ENCODE results near the gene PPP1R18. TPM values are rescaled to one million over a fixed set of nuclear protein-coding genes. Genes with fewer than 3 reads are reported as not detected.

Gene PPP1R18
- total RNA-seq, 4 donors from 2014 or later: 15.4 to 114 (median 18.2) TPM

DNA sequence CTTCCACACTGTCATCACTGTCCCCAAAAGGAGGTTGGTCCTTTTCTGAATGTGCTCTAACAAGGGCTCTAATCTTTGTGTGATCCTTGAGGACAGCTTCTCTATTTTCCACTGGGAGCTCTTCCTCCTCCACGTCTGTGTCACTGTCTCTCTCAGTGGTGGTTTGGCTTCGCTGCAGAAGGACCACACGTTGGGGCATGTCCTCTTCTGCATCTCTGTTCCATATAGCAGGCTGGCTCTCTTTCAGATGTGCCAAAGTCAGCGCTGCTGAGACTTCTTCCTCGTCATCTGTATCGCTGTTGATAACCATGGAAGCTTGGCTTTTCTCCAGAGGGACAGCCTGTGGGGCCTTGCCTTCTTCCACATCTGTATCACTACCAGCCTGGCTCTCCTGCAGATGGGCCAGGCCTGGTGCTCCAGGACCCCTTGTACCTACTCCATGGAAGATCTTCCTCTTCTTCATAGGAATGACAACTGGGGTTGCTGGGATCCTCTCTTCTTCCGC lies 26.0 kb upstream of the PPP1R18 start:
- TF ChIP-seq, protein P1, sequence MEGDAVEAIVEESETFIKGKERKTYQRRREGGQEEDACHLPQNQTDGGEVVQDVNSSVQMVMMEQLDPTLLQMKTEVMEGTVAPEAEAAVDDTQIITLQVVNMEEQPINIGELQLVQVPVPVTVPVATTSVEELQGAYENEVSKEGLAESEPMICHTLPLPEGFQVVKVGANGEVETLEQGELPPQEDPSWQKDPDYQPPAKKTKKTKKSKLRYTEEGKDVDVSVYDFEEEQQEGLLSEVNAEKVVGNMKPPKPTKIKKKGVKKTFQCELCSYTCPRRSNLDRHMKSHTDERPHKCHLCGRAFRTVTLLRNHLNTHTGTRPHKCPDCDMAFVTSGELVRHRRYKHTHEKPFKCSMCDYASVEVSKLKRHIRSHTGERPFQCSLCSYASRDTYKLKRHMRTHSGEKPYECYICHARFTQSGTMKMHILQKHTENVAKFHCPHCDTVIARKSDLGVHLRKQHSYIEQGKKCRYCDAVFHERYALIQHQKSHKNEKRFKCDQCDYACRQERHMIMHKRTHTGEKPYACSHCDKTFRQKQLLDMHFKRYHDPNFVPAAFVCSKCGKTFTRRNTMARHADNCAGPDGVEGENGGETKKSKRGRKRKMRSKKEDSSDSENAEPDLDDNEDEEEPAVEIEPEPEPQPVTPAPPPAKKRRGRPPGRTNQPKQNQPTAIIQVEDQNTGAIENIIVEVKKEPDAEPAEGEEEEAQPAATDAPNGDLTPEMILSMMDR (IDR thresholded peaks at IDR 0.05): no peak
- TF ChIP-seq POLR2A (IDR thresholded peaks at IDR 0.05): no peak

GRCh38 chr6:30711758-30712380 lies 25.4 kb upstream of the PPP1R18 start:
- Histone ChIP-seq H3K4me3 (no peak overlapping the region), H3K4me1 (no peaks in the 10 kb centered on the region), H3K27ac (no peak overlapping the region), H3K9me3 (no peaks in the 10 kb centered on the region), H3K36me3 (no peaks in the 10 kb centered on the region), H3K27me3 (no peaks in the 10 kb centered on the region)
- intact Hi-C loops (cut with DNase I; ENCODE audit: low total_unique reads): no loop called here
- DNase-seq: no peak
- TF ChIP-seq, protein P1 (IDR thresholded peaks at IDR 0.05): no peak
- TF ChIP-seq POLR2A (IDR thresholded peaks at IDR 0.05): no peak

More for the DNA sequence above, 26.0 kb upstream of the PPP1R18 start:
- intact Hi-C loops (cut with DNase I; ENCODE audit: low total_unique reads): no loop called here
- Histone ChIP-seq H3K9me3 (no peaks in the 10 kb centered on the region), H3K27ac (no peak overlapping the region), H3K27me3 (no peaks in the 10 kb centered on the region), H3K4me1 (no peaks in the 10 kb centered on the region), H3K4me3 (no peak overlapping the region), H3K36me3 (no peaks in the 10 kb centered on the region)
- no peak for DNase-seq

DNA sequence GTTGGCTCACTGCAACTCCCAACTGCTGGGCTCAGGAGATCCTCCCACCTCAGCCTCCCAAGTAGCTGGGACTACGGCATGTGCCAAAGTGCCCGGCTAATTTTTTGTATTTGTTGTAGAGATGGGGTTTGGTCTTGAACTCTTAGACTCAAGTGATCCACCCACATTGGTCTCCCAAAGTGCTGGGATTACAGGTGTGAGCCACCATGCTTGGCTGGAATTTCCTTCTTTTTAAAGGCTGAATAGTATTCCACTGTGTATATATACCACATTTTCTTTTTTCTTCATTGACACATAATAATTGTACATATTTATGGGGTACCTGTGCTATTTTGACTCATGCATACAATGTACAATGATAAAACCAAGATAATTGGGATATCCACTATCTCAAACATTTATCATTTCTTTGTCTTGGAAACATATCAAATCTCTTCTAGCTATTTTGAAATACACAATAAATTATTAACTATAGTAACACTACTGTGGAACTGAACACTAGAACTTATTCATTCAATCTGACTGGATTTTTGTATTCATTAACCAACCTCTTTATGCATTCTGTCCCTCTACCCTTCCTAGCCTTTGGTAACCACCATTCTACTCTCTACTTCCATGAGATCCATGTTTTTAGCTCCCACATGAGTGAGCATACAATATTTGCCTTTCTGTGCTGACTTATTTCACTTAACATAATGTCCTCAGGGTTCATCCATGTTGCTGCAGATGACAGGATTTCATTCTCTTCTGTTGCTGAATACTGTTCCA lies 22.8 kb upstream of the PPP1R18 start:
- Histone ChIP-seq H3K4me3 (no peak overlapping the region), H3K4me1 (no peaks in the 10 kb centered on the region), H3K27me3 (no peaks in the 10 kb centered on the region), H3K9me3 (no peaks in the 10 kb centered on the region), H3K27ac (no peak overlapping the region), H3K36me3 (no peaks in the 10 kb centered on the region)
- TF ChIP-seq, protein P1 (IDR thresholded peaks at IDR 0.05): no peak
- no peak for TF ChIP-seq POLR2A (IDR thresholded peaks at IDR 0.05)
- intact Hi-C loops (cut with DNase I; ENCODE audit: low total_unique reads): no loop called here
- DNase-seq: no peak

DNA sequence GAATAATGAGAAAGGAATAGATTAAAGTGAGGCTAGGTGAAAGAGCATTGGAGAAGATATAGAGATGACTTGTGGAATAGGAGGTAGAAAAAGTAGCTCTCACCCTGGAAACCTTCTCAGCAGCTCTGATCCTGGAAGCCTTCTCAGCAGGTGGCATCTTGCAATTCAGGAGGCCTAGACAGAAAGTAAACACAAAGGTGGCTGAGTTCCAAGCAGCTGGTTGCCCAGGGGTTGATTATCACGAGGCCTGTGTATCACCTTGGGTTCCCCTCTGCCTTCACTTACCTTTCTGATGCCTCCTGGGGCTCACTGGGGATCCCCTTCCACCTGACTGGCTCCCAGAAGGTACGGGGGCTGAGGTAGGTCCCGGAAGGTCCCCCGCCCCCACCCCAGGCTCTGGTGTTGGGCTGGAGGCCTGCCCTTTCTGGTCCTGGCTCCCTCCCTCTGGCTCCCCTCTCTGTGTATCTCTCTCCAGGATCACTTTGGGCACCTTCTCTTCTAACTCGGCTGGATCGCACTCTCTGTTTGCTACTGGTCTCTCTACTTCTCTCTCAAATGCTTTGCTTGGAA lies 20.9 kb upstream of the PPP1R18 start:
- no peak for TF ChIP-seq POLR2A (IDR thresholded peaks at IDR 0.05)
- TF ChIP-seq, protein P1 (IDR thresholded peaks at IDR 0.05): no peak
- no peak for DNase-seq
- Histone ChIP-seq H3K4me1 (no peaks in the 10 kb centered on the region), H3K9me3 (no peaks in the 10 kb centered on the region), H3K36me3 (no peaks in the 10 kb centered on the region), H3K27me3 (no peaks in the 10 kb centered on the region), H3K27ac (no peak overlapping the region), H3K4me3 (no peak overlapping the region)
- intact Hi-C loops (cut with DNase I; ENCODE audit: low total_unique reads): no loop called here

DNA sequence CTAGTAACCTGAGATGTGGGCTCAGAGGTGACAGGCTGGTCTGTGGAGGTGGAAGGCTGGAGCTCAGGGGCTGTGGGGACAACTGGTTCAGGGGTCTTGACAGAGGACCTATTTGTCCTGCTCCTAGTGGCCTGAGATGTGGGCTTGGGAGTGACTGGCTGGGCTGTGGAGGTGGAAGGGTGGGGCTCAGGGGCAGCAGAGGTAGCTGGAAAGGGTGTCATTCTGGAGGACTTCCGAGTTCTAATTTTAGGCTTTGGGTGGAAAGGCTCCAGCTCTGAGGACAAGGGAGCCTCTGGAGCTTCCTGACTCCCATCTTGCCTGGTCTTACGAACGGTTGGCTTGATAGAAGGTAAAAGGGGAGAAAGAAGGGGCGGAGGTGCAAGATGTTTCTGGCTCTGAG lies 19.2 kb upstream of the PPP1R18 start:
- no peaks in the 10 kb centered on the region for H3K27me3 ChIP-seq
- H3K27ac ChIP-seq: no peak overlapping the region
- intact Hi-C loops (cut with DNase I; ENCODE audit: low total_unique reads): no loop called here
- H3K36me3 ChIP-seq: no peaks in the 10 kb centered on the region
- no peaks in the 10 kb centered on the region for H3K9me3 ChIP-seq
- DNase-seq: no peak
- no peak overlapping the region for H3K4me3 ChIP-seq
- no peaks in the 10 kb centered on the region for H3K4me1 ChIP-seq
- TF ChIP-seq, protein P1 (IDR thresholded peaks at IDR 0.05): no peak
- no peak for TF ChIP-seq POLR2A (IDR thresholded peaks at IDR 0.05)

All from uterus (tissue), 4 donors.